AG10803 (cell line): ENCODE results near the gene CACNB2.

Experiments used
- DNase-seq: peaks from one replicate; pipeline ENCODE4 v3.0.0; 2010; ENCODE audit warnings: low read depth
- H3K4me3 ChIP-seq: 2 replicates; pipeline ENCODE4 v1.5.1; 2011; ENCODE audit warnings: mild to moderate bottlenecking, low read length, control low read depth
- CTCF ChIP-seq: conservative IDR thresholded peaks from 2 replicates; pipeline ENCODE4 v1.5.1; 2011; ENCODE audit warnings: mild to moderate bottlenecking, low read length, control low read depth, inconsistent platforms

Gene CACNB2

GRCh38 chr10:18533896-18534295 lies 393.7 kb downstream of the CACNB2 start:
- no peak for TF ChIP-seq CTCF
- no peak for DNase-seq
- no peak overlapping the region for H3K4me3 ChIP-seq

GRCh38 chr10:18539335-18539734 lies 399.1 kb downstream of the CACNB2 start:
- H3K4me3 ChIP-seq, result no peak overlapping the region
- no peak for DNase-seq
- TF ChIP-seq CTCF, result no peak

- TF ChIP-seq CTCF, result no peak
- DNase-seq, result no peak
Measured at GRCh38 chr10:18540195-18540594, 400.0 kb downstream of the CACNB2 start.

GRCh38 chr10:18542832-18543231 lies 402.6 kb downstream of the CACNB2 start:
- no peak overlapping the region for H3K4me3 ChIP-seq
- no peak for TF ChIP-seq CTCF
- DNase-seq, result peak; percentile 40

More at GRCh38 chr10:18540195-18540594, 400.0 kb downstream of the CACNB2 start:
- no peak overlapping the region for H3K4me3 ChIP-seq

- TF ChIP-seq CTCF, result no peak
- peak; percentile 17 for DNase-seq
- H3K4me3 ChIP-seq, result no peak overlapping the region
Measured at GRCh38 chr10:18545621-18546305, 405.5 kb downstream of the CACNB2 start.

GRCh38 chr10:18549105-18549504 lies 408.9 kb downstream of the CACNB2 start:
- TF ChIP-seq CTCF, result no peak
- H3K4me3 ChIP-seq, result no peak overlapping the region
- DNase-seq, result no peak

- TF ChIP-seq CTCF, result no peak
- no peak overlapping the region for H3K4me3 ChIP-seq
- no peak for DNase-seq
Measured at GRCh38 chr10:18551473-18551872, 411.2 kb downstream of the CACNB2 start.
